Fibroblast of mammary gland (primary cell): ENCODE data around the gene CHIC2.
A peak's percentile ranks its signal among the peaks of the same experiment; 100 is the strongest.

ENCODE experiments used
- DNase-seq: peaks from one replicate; pipeline ENCODE4 v3.0.0-alpha.2; 2010; ENCODE audit warnings: low read depth
- H3K4me3 ChIP-seq: 2 replicates; pipeline ENCODE4 v1.5.1; 2011; ENCODE audit warnings: low read depth, mild to moderate bottlenecking, low read length, moderate library complexity; ENCODE audit not compliant: control insufficient read depth
- CTCF ChIP-seq: conservative IDR thresholded peaks from 2 replicates; pipeline ENCODE4 v1.5.1; 2011; ENCODE audit warnings: low read depth, low read length, inconsistent platforms; ENCODE audit not compliant: control insufficient read depth, insufficient read depth

The CHIC2 gene

GRCh38 chr4:54066088-54066415 is 1.6 kb upstream of the CHIC2 start:
- no peak overlapping the region for H3K4me3 ChIP-seq
- no peak for TF ChIP-seq CTCF
- DNase-seq = no peak

- no peak for TF ChIP-seq CTCF
- no peak overlapping the region for H3K4me3 ChIP-seq
- DNase-seq = peak; percentile 47
Measured at GRCh38 chr4:54065282-54066087, 1.1 kb upstream of the CHIC2 start.

- peak overlapping the region; percentile 94 for H3K4me3 ChIP-seq
- DNase-seq = no peak
- no peak for TF ChIP-seq CTCF
Measured at GRCh38 chr4:54063737-54064316, 578 bp downstream of the CHIC2 start.

- no peak for TF ChIP-seq CTCF
- peak overlapping the region; percentile 94 for H3K4me3 ChIP-seq
- DNase-seq = peak; percentile 49
Measured at GRCh38 chr4:54063229-54063628, 1.2 kb downstream of the CHIC2 start.

GRCh38 chr4:54062392-54062791 is 2.0 kb downstream of the CHIC2 start:
- no peak for TF ChIP-seq CTCF
- H3K4me3 ChIP-seq = peak overlapping the region; percentile 94
- no peak for DNase-seq

- TF ChIP-seq CTCF = no peak
- peak overlapping the region; percentile 94 for H3K4me3 ChIP-seq
- DNase-seq = no peak
Measured at GRCh38 chr4:54061873-54062272, 2.5 kb downstream of the CHIC2 start.
